Kidney (tissue), 14 donors: Measurements from ENCODE around the gene MAN1A1. TPM values are rescaled to one million over a fixed set of nuclear protein-coding genes. Genes with fewer than 3 reads are reported as not detected.
A peak's percentile ranks its signal among the peaks of the same experiment; 100 is the strongest.

ENCODE experiments used
- DNase-seq, 5 donors: peaks; one replicate each; pipeline ENCODE4 v3.0.0-alpha.2; 2013 to 2020
- FAIRE-seq: peaks from 2 replicates; lab custom pipeline; 2012; peaks lifted over from hg19 to GRCh38; lab: Jason Lieb, UNC
- H3K27ac ChIP-seq, 2 donors: one replicate each; pipeline ENCODE4 v1.7.0; 2013; ENCODE audit warnings: low read depth in 2 of 2, low read length in 2 of 2, inconsistent platforms in 1 of 2
- H3K27me3 ChIP-seq: one replicate; pipeline ENCODE4 v1.7.1; 2013; ENCODE audit warnings: low read length, inconsistent platforms; ENCODE audit not compliant: control insufficient read depth, insufficient read depth
- H3K36me3 ChIP-seq, 3 donors: one replicate each; pipeline versions ENCODE4 v1.7.0 to v1.7.1; 2013; ENCODE audit warnings: low read length in 3 of 3, control low read depth in 1 of 3, inconsistent platforms in 1 of 3; ENCODE audit not compliant: insufficient read depth in 3 of 3, control insufficient read depth in 2 of 3
- H3K4me1 ChIP-seq, 3 donors: one replicate each; pipeline versions ENCODE4 v1.7.0 to v1.7.1; 2013; ENCODE audit warnings: low read length in 3 of 3, inconsistent platforms in 1 of 3, low read depth in 1 of 3; ENCODE audit not compliant: control insufficient read depth in 2 of 3, insufficient read depth in 2 of 3
- H3K4me3 ChIP-seq, 3 donors: one replicate each; pipeline versions ENCODE4 v1.7.0 to v1.8.1; 2013; ENCODE audit warnings: low read length in 3 of 3, control low read depth in 1 of 3, inconsistent platforms in 1 of 3
- H3K9ac ChIP-seq, 3 donors: one replicate each; pipeline versions ENCODE4 v1.7.0 to v1.7.1; 2013; ENCODE audit warnings: low read length in 3 of 3, control low read depth in 1 of 3, inconsistent platforms in 1 of 3
- H3K9me3 ChIP-seq, 3 donors: one replicate each; pipeline versions ENCODE4 v1.7.0 to v1.7.1; 2013; ENCODE audit warnings: low read length in 3 of 3, control low read depth in 1 of 3, inconsistent platforms in 1 of 3; ENCODE audit not compliant: control insufficient read depth in 2 of 3, insufficient read depth in 1 of 3
- intact Hi-C: fragments of 100-400 bp; cut with DNase I; formaldehyde crosslinking; loops from one replicate; pipeline ENCODE4 v1.11.1; 2022
- polyA plus RNA-seq: library from polyadenylated mRNA; stranded (reverse); fragments of 350-450 nt; fragmentation: Illumina TruSeq; extraction: RNeasy Lipid Tissue Mini Kit (QIAGEN cat#74804); gene quantifications from one replicate; pipeline ENCODE4 v1.2.3, GENCODE V29; 2014; ENCODE audit warnings: low read depth, low replicate concordance; ENCODE audit not compliant: insufficient read depth
- total RNA-seq: library from RNA; stranded (reverse); fragmentation: NEBNext Ultra II Directional; extraction: Animal tissue kit (Norgen Biotek cat#: 25700); gene quantifications from one replicate; pipeline ENCODE4 v1.2.1, GENCODE V29; 2021
- TF ChIP-seq, protein P1 (sequence below): IDR thresholded peaks from 3 replicates; pipeline ENCODE4 v1.5.1; 2012; ENCODE audit warnings: mild to moderate bottlenecking, moderate library complexity, borderline replicate concordance; ENCODE audit not compliant: insufficient read depth; ENCODE audit errors: extremely low read depth
- donor health status: control.
- donor health status: control.
- donor health status: control.
- donor health status: control.
- donor health status: control.
- donor health status: DM: yes; HTN: yes; CAD: no.
- donor health status: Normal renal cell carcinoma (clear cell type).

The MAN1A1 gene
- total and polyA plus RNA-seq, 2 donors from 2014 or later: 30.4 to 68.5 TPM

DNA sequence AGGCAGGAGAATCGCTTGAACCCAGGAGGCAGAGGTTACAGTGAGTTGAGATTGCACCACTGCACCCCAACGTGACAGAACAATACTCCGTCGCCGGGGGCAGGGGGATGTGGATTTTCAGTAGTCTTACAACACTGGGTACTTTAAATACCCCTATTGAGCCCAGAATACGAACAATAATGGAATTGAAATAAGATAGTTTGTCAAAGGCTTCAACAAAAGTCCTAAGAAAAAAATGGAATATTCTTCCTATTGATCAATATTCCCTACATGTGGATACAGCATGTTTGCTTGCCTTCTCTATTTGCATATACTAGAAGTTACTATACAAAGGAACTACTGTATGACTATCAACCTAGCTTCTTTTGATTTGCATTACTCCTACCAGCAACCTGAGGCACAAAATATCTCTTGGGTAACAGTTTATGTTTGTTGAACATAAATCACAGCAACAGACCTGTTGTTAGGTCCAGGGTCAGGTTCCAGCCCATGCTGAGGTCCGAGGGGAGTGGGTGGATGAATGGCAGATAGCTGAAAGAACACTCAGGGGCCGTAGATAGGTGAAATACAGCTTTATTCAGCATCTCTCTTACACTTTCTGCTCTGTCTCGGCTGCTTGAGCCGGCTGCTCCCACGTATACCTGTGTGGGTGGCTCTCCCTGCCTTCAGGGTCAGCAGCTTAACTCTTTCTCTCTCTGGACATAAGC is 23.8 kb downstream of the MAN1A1 start:
- intact Hi-C loops: no loop called here
- Histone ChIP-seq H3K9ac (no peak overlapping the region), H3K9me3 (no peaks in the 10 kb centered on the region), H3K27ac (no peak overlapping the region), H3K27me3 (no peaks in the 10 kb centered on the region), H3K4me3 (no peak overlapping the region), H3K4me1 (peaks cover 0 to 11% (median 5%) of the 10 kb centered on the region in 3 donors), H3K36me3 (peaks cover 0 to 9% (median 6%) of the 10 kb centered on the region in 3 donors)
- DNase-seq (peak; percentile 29 to 82 (median 71)), FAIRE-seq (no peak)
- TF ChIP-seq, protein P1, sequence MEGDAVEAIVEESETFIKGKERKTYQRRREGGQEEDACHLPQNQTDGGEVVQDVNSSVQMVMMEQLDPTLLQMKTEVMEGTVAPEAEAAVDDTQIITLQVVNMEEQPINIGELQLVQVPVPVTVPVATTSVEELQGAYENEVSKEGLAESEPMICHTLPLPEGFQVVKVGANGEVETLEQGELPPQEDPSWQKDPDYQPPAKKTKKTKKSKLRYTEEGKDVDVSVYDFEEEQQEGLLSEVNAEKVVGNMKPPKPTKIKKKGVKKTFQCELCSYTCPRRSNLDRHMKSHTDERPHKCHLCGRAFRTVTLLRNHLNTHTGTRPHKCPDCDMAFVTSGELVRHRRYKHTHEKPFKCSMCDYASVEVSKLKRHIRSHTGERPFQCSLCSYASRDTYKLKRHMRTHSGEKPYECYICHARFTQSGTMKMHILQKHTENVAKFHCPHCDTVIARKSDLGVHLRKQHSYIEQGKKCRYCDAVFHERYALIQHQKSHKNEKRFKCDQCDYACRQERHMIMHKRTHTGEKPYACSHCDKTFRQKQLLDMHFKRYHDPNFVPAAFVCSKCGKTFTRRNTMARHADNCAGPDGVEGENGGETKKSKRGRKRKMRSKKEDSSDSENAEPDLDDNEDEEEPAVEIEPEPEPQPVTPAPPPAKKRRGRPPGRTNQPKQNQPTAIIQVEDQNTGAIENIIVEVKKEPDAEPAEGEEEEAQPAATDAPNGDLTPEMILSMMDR: no peak

DNA sequence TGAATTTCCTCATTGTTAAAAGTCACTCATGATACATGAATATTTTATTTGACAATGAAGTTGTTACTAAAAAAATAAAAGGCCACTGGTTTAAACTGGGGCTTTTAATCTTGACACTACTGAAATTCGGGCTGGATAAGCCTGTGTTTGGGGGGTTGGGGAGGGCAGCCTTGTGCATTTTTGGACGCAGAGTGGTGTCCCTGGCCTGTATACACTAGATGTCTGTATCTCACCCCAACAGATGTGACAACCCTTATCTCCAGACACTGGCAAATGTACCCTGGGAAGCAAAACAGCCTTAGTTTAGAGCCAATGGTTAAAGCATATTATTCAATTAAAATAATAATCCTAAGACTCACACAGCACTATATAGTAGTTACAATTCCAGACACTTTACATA is 24.8 kb downstream of the MAN1A1 start:
- Histone ChIP-seq H3K36me3 (peaks cover 0 to 9% (median 6%) of the 10 kb centered on the region in 3 donors), H3K9me3 (no peaks in the 10 kb centered on the region), H3K27me3 (no peaks in the 10 kb centered on the region), H3K4me3 (no peak overlapping the region), H3K9ac (no peak overlapping the region), H3K4me1 (peaks cover 0 to 11% (median 5%) of the 10 kb centered on the region in 3 donors), H3K27ac (no peak overlapping the region)
- TF ChIP-seq, protein P1: no peak
- FAIRE-seq (no peak), DNase-seq (no peak)
- intact Hi-C loops: no loop called here

DNA sequence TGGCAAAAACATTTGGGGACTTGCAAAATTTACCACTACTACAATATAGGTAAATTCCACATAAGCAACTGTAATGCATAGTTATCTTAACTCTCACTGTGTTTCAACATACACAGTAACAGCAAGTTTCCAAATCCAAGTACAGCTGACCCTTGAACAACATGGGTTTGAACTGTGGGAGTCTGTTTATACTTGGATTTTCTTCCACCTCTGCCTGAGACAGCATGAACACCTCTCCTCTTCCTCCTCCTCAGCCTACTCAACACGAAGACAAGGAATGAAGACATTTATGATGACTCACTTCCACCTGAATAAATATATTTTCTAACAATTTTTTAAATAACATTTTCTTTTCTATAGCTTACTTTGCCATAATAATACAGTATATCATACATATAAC is 25.6 kb downstream of the MAN1A1 start:
- Histone ChIP-seq H3K9me3 (no peaks in the 10 kb centered on the region), H3K27me3 (no peaks in the 10 kb centered on the region), H3K9ac (no peak overlapping the region), H3K36me3 (peaks cover 0 to 9% (median 6%) of the 10 kb centered on the region in 3 donors), H3K4me1 (peaks cover 0 to 11% (median 5%) of the 10 kb centered on the region in 3 donors), H3K4me3 (no peak overlapping the region), H3K27ac (no peak overlapping the region)
- no peak for FAIRE-seq
- TF ChIP-seq, protein P1: no peak
- DNase-seq: peak in 1 of 5 donors; percentile 35
- intact Hi-C loops: no loop called here
